COLO829 (cell line): ENCODE results near the gene RELA.
A peak's percentile ranks its signal among the peaks of the same experiment; 100 is the strongest.
"Not testable (repeated sequence)": the region's sequence is repeated elsewhere in the genome, so short reads cannot be mapped to it uniquely, and the experiment has no call there.

ENCODE experiments used
- DNase-seq: peaks from one replicate; pipeline ENCODE4 v3.0.0; 2012; ENCODE audit warnings: low spot score

Gene RELA

DNA sequence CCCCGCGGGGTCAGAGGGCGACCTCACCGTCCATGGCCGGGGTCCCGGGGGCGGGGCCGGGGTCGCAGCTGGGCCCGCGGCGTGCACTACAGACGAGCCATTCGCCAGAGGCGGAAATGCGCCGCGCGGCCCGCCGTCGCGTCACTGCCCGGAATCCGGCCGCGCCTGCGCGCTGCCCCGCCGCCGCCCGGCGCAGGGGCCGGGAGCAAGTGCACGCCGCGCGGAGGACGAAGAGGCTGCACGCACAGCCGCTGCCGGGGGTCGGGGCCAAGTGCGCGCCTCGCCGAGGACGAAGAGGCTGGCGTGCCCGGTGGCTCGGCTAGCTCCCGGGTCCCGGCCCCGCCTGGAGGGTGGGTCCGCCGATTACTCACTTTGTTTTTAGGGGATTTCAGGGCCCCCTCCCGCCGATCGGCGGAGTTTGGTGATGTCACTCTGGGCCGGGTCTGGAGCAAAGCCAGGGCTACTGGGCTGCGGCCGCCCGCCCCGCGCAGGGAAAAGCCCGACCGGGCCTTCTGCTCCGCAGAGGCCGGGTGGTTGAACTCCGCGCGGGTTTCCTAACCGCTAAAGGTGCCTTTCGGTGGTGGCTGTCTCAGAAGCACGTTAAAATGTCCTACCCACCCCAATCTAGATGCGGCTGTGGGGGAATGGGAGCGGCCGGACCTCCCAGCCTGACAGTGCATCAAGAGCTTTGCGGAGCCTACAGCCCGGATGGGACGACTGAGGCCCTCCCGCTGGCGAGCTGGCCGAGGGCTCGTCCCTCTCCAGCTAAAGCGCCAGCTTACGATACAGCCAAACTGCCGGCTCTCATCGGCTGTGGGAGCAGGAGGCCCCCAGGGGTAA, at the start of gene RELA:
RELA (minus strand) TSS at position 118 of the 840 bp plus-strand sequence; CDS start at position 34, 84 bp downstream.
- DNase-seq = peak; percentile 83

DNA sequence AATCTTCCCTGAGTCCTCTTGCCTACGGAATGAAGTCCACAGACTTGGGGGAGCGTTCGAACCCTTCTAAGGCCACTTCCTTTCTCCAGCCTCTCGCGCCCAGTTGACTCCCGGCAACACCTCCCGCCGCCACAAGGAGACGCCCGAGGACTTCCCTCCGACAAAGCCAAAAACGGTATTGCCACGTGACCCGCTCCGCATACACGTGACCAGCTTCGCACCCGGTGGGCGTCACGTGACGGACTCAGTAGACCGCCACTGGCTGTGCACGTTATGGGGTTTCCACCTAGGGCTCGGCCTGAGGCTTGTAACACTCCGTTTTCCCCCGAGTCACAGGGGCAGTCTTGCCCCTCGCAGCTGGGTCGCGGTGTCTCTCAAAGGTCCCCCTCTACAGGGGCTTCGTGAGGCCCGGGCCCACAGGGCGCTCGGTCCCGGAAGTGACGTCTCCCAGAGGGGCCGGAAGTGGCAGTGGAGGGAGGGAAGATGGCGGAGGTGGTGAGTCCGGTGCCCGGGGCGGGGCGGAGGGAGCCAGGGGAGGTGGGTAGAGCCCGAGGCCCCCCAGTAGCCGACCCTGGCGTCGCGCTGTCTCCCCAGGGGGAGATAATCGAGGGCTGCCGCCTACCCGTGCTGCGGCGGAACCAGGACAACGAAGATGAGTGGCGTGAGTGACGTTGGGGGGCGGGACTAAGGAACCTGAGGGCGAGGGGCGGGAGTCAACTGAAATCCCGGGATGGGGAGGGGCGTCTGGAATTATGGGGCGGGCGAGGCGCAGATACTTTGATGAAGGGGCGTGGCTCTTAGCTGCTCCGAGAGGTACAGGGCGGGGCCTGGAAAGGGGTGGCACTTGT, 49.3 kb upstream of the RELA start, which contains the start of gene KAT5:
KAT5 (plus strand) TSS at position 468 of the 848 bp plus-strand sequence; CDS start at position 484, 16 bp downstream.
- peak; percentile 94 for DNase-seq

DNA sequence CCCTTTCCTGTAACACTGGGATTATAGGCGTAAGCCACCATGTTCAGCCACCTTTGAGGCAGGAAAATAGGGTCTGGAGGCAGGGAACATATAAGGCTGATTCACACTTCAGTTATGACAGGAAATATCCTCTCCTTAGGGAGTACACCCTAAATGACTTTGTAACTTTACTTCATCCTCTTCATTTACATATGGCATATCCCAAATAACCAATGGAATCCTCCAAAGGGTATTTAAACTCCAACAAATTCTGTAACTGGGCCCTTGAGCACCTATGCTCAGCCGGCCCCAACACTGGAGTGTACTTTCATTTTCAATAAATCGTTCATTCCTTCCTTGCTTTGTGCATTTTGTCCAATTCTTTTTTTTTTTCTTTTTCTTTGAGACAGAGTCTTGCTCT, 47.7 kb upstream of the RELA start:
- no peak for DNase-seq

DNA sequence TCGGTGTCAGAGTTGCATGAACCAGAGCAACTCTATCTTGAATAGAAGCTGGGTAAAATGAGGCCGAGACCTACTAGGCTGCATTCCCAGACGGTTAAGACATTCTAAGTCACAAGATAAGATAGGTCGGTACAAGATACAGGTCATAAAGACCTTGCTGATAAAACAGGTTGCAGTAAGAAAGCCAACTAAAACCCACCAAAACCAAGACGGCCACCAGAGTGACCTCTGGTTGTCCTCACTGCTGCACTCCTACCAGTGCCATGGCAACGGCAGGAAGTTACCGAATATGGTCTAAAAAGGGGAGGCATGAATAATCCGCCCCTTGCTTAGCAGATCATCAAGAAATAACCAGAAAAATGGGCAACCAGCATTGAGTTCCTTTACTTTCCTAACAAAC, 46.9 kb upstream of the RELA start:
- DNase-seq = no peak

DNA sequence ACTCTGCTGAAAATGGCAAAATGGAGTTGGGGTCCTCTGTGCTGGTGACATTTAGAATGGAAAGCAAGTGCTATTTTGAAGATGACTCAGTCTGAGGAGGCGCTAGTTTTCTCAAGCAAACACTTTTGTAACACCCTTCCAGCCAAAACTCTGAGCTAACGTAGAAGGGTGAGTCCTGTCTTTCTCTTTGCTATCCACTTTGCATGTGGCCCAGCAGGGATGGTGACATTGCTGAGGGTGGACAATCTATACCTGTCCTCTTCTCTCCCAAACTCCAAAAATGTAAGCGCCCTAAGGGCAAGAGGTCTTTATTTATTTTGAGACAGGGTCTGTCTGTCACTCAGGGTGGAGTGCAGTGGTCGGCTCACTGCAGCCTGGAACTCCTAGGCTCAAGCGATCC, 45.7 kb upstream of the RELA start:
- no peak for DNase-seq

DNA sequence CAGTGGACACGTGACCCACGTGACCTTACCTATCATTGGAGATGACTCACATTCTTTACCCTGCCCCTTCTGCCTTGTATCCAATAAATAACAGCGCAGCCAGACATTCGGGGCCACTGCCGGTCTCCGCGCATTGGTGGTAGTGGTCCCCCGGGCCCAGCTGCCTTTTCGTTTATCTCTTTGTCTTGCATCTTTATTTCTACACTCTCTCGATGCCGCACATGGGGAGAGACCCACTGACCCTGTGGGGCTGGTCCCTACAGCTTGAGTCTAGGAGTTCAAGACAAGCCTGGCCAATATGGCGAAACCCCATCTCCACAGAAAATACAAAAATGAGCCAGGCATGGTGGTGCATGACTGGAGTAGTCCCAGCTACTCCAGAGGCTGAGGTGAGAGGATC, 44.3 kb upstream of the RELA start:
- not testable (repeated sequence) for DNase-seq

DNA sequence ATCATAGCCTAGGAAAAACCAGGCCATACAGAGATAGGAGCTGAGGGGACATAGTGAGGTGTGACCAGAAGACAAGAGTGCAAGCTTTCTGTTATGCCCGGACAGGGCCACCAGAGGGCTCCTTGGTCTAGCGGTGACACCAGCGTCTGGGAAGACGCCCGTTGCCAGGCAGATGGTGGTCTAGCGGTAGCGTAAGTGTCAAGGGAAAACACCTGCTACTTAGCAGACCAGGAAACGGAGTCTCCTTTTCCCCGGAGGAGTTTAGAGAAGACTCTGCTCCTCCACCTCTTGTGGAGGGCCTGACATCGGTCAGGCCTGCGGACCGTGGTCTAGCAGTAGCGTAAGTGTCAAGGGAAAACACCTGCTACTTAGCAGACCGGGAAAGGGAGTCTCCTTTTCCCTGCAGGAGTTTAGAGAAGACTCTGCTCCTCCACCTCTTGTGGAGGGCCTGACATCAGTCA, 43.6 kb upstream of the RELA start:
- DNase-seq = not testable (repeated sequence)

DNA sequence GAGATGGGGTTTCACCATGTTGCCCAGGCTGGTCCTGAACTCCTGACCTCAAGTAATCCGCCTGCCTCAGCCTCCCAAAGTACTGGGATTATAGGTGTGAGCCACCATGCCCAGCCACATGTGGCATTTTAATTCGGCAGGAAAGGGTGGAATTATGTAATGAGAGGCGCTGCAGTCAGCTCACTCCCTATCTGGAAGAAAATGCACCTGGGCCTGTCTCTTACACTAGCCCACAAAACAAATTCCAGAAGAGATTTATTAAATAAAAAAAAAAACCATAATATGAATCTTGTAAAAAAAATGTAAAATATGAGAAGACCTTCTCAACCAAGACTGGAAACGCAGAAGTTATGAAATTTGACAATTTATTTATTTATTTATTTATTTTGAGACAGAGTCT, 41.1 kb upstream of the RELA start:
- no peak for DNase-seq

DNA sequence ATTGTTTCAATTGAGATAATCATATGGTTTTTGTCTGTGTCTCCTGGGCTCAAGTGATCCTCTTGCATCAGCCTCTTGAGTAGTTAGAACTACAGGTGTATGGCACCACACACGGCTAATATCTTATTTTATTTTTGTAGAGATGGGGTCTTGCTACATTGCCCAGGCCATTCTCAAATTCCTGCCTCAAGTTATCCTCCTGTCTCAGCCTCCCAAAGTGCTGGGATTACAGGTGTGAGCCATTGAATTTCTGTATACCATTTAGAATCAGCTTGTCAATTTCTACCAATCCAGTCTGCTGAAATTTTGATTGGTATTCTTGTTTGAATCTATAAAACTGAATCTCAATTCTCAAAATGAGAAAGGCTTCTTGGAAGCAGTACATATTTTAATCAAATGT, 39.0 kb upstream of the RELA start:
- no peak for DNase-seq

DNA sequence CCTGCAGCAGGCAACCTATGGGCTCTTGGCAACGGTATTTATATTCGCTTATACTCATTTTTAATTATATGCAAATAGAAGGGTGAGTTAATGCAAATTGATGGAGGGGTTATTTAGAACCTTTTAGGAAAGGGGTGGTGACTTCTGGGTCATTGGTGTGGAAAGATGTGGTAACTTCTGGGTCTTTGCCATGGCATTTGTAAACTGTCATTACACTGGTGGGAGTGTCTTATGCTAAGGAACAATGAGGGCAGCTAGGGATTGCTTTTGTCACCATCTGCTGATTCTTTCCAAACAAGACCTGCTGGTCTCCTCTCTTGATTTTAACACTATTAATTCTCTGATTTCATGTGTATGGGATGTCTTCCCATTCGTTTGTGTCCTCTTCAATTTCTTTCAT, 37.7 kb upstream of the RELA start:
- no peak for DNase-seq

DNA sequence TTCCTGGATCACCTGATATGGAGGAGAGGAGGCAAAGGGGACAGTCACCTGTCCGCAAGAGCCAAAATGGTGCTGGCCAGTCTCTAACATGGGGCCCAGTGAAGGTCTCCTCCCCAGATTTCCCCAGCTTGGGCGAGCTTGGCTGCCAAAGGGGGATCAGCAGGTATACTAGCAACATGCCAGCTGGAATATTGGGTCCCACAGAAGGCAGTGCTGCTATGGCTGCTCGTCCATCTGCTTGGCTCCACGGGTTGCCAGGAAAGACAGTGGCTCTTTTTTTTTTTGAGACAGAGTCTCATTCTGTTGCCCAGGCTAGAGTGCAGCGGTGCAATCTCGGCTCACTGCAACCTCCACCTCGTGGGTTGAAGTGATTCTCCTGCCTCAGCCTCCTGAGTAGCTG, 36.6 kb upstream of the RELA start:
- DNase-seq = no peak

DNA sequence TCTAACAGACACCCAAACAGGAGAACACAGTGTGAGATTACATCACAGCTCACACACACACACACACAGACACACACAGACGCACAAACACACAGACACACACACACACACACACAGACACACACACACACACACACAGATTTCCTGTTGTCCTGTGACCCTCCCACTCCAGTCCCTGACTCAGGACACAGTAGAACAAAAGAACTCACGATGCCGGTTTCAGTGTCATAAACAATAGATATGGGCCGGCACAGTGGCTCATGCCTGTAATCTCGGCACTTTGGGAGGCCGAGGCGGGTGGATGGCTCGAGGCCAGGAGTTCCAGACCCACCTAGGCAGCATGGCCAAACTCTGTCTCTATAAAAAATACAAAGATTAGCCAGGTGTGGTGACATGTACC, 35.5 kb upstream of the RELA start:
- DNase-seq = no peak

DNA sequence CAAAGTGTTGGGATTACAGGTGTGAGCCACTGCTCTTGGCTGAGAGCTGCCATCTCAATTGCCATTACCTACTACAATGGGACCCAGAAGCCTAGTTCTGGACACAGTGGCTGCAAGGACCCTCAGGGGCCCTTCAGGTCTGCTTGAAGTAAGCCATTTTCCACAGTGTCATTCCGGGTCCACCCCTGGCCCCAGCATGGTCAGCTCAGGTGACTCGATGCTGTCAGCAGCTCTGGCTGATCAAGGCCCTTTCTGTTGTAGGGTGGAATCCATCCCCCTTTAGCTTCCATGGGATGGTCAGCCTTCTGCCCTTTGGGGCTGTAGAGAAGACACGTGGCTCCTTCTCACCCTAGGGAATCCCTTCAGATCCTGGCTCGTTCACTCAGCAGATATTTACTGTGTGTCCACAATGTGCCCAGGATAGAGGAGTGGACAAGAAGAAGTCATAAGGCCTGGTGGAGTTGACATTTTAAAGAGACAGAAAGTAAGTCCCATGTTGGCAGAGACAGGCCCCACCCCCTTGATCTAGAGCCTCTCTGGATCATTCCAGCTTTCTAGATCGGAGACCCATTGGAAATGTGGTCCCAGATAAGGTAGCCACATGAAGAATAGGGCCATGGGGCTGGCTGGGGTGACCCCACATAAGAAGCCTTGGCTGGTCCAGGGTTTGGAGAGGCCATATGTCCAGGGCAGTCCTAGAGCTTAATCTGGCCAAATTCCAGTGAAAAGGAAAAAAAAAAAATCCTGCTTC, 34.3 kb upstream of the RELA start:
- no peak for DNase-seq

DNA sequence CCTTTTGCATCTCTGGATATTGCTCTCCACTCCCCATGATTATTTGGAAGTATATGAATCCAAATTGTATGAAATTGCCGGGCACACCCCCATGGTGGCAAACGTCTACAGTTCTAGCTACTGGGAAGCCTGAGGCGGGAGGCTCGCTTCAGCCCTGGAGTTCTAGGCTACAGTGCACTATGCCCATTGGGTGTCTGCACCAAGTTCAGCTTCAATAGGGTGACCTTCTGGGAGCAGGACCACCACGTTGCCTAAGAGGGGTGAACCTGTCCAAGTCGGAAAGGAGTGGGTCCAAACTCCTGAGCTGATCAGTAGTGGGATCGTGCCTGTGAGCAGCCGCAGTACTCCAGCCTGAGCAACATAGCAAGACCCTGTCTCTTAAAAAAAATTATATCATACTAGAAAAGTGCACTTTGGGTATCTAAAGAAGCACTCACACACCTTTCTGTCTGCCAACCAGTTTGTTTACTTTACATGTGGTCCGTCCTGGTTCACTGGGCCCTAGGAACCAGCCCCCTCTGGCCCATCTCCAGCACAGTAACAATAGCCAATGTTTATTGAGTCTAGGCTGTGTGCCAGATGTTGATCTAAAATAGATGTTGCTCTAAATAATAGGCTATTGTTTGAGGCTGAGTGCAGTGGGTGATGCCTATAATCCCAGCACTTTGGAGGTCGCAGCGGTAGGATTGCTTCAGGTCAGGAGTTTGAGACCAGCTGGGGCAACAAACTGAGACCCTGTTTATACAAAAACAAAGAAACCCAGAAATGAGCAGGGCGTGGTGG, 32.9 kb upstream of the RELA start:
- peak; percentile 19 for DNase-seq

DNA sequence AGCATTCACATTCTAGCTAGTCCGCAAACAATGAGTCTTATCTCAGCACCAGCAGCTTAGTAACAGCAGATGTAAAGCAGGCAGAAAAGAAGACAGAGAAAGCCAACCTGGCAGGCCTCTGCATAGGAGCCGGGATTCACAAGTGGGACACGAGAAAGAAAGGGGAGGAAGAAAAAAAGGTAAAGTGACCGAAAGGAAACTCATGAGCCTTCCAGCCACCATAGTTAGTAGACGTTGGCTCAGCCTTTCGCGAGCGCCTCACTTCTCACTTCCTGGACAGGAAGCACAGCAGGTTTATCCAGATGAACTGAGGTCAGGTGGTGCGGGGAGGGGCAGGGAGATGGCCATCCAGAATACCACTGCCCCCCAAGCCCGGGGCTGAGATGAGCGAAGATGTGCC, 29.7 kb upstream of the RELA start:
- DNase-seq = no peak

DNA sequence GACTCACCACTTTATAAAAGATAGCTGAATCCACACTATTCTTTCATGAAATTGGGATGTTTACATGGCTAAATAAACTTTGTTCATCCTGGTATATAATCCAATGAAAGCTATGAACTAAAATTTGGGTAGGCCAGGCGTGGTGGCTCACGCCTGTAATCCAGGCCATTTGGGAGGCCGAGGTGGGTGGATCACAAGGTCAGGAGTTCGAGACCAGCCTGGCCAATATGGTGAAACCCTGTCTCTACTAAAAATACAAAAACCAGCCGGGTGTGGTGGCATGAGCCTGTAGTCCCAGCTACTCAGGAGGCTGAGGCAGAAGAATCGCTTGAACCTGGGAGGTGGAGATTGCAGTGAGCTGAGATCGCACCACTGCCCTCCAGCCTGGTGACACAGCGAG, 29.1 kb upstream of the RELA start:
- DNase-seq = not testable (repeated sequence)

DNA sequence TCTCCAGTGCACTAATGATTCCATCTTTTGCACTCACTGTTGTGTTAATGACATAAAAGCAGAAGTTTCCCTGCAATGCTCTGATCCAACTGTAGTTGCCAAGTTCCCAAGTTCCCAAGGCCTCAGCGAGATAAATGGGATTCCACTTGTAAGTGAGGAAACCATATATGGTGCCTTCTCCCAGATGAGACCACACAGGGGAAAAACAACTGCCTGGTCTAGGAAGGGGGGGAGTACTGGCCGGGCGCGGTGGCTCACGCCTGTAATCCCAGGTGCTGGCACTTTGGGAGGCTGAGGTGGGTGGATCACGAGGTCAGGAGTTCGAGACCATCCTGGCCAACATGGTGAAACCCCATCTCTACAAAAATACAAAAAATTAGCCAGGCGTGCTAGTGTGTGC, 23.3 kb upstream of the RELA start:
- DNase-seq = no peak

DNA sequence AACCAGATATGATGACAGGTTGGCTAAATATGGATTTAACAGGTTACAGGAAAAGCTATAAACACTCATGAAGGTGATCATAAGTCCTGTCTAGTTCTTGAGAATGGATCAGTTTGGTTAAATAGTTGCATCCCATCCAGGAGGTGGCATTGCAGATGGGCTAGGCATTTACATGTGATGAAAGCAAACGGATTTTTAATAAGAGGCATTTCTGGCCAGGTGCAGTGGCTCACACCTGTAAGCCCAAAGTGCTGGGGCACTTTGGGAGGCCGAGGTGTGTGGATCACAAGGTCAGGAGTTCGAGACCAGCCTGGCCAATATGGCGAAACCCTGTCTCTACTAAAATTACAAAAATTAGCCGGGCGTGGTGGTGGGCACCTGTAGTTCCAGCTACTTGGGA, 20.8 kb upstream of the RELA start:
- DNase-seq = not testable (repeated sequence)

DNA sequence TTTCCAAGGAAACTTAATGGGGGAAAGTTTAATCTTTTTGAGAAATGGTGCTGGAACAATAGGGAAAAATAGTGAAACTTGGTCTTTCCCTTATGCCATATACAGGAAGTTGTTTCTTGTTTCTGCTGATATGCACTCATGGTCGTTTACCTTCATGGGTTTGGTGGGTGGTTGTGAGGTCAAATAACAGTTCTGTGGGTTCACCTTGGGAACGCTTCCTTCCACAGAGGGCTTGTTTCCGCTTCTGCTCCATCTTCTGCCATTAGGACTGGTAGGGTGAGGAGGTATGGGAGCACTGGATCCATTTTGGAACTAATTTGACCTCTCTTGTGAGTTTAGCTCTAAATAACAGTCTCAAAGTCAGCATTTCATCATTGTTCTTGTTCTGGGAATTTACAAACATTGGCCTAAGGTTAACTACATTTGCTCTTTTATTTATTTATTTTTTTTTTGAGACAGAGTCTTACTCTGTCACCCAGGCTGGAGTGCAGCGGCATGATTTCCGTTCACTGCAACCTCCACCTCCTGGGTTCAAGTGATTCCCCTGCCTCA, 17.6 kb upstream of the RELA start:
- no peak for DNase-seq

DNA sequence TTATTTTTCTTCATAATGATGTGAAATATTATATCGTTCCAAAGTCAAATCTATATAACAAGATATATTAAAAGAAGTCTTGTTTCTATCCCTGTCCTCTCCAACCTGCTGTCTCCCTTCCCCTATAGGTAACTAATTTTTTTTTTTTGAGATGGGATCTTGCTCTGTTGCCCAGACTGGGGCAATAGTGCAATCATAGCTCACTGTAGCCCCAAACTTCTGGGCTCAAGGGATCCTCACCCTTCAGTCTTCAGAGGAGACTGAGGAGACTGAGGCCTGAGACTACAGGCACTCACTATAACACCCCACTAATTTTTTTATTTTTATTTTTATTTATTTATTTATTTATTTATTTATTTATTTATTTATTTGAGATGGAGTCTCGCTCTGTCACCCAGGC, 10.3 kb upstream of the RELA start:
- DNase-seq = no peak

DNA sequence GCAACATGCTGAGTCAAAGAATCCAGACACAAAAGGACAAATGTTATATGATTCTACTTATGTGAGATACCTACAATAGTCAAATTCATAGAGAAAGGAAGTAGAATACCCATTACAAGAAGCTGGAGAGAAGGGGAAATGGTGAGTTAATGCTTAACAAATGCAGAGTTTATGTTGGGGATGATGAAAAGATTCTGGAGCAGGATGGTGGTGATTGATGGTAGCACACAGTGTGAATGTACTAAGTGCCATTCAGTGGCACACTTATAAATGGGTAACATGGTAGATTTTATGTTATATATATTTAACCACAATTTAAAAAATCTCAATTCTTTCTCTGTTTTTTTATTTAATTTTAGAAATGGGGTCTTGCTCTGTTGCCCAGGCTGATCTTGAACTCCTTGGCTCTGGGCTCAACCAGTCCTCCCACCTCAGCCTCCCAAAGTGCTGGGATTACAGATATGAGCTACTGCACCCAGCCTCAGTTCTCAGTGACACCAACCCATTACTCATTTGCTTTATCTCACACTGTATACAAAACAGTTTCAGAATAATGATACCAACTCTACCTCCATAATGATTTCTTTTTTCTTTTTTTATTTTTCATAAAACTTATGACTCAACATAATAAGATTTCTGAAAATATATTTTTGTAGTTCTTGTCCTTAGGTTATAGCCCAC, 9.6 kb upstream of the RELA start:
- peak; percentile 20 for DNase-seq
